Mesothelial cell of epicardium (in vitro differentiated cells): ENCODE measurements around the gene KCTD4. TPM values are rescaled to one million over a fixed set of nuclear protein-coding genes. Genes with fewer than 3 reads are reported as not detected.

ENCODE experiments used
- DNase-seq, 2 experiments: peaks; one replicate each; pipeline ENCODE4 v3.0.0; 2021; ENCODE audit warnings: low spot score in 2 of 2; ENCODE audit not compliant: unreplicated experiment in 2 of 2
- H3K27ac Mint-ChIP-seq: 2 replicates; pipeline ENCODE4 v1.8.0; 2021; ENCODE audit warnings: mixed read lengths
- H3K27me3 Mint-ChIP-seq: 2 replicates; pipeline ENCODE4 v1.8.0; 2021; ENCODE audit warnings: low read depth, mixed read lengths
- H3K36me3 Mint-ChIP-seq: 2 replicates; pipeline ENCODE4 v1.8.0; 2021; ENCODE audit warnings: mixed read lengths
- H3K4me1 Mint-ChIP-seq: 2 replicates; pipeline ENCODE4 v1.8.0; 2021; ENCODE audit warnings: mixed read lengths
- H3K4me3 Mint-ChIP-seq: 2 replicates; pipeline ENCODE4 v1.8.0; 2021; ENCODE audit warnings: mild to moderate bottlenecking, moderate library complexity, mixed read lengths
- H3K9me3 Mint-ChIP-seq: 2 replicates; pipeline ENCODE4 v1.8.0; 2021; ENCODE audit warnings: mixed read lengths
- CTCF ChIP-seq: fragments of 200-600 bp; sonication (generic); IDR thresholded peaks from one replicate; pipeline ENCODE4 v1.5.0; 2021; ENCODE audit warnings: antibody characterized with exemption; ENCODE audit not compliant: unreplicated experiment
- total RNA-seq: library from RNA; stranded (reverse); gene quantifications from 3 replicates; pipeline ENCODE4 v1.2.1, GENCODE V29; 2021

KCTD4 gene
- total RNA-seq, 1 donor from 2014 or later = not detected

GRCh38 chr13:45162821-45163220, 38.0 kb downstream of the KCTD4 start:
- Mint-ChIP-seq H3K9me3 (no peaks in the 10 kb centered on the region), H3K4me3 (no peak overlapping the region), H3K4me1 (no peaks in the 10 kb centered on the region), H3K27me3 (no peaks in the 10 kb centered on the region), H3K36me3 (peaks cover 25% of the 10 kb centered on the region), H3K27ac (no peak overlapping the region)
- no peak for TF ChIP-seq CTCF
- DNase-seq = no peak

- H3K4me1 Mint-ChIP-seq = peaks cover under 1% of the 10 kb centered on the region
- peaks cover 28% of the 10 kb centered on the region for H3K36me3 Mint-ChIP-seq
- no peak overlapping the region for H3K4me3 Mint-ChIP-seq
- H3K9me3 Mint-ChIP-seq = no peaks in the 10 kb centered on the region
- TF ChIP-seq CTCF = no peak
- H3K27ac Mint-ChIP-seq = no peak overlapping the region
- no peaks in the 10 kb centered on the region for H3K27me3 Mint-ChIP-seq
- DNase-seq = no peak
Measured at GRCh38 chr13:45162194-45162593, 38.7 kb downstream of the KCTD4 start.

GRCh38 chr13:45156565-45157361, 44.1 kb downstream of the KCTD4 start:
- Mint-ChIP-seq H3K27me3 (no peaks in the 10 kb centered on the region), H3K36me3 (peaks cover 40% of the 10 kb centered on the region), H3K27ac (peak overlapping the region; percentile 23), H3K9me3 (no peaks in the 10 kb centered on the region), H3K4me1 (peaks cover 10% of the 10 kb centered on the region), H3K4me3 (no peak overlapping the region)
- TF ChIP-seq CTCF = no peak
- DNase-seq = no peak

GRCh38 chr13:45149964-45150363, 50.9 kb downstream of the KCTD4 start:
- Mint-ChIP-seq H3K4me1 (peaks cover 1% of the 10 kb centered on the region), H3K27me3 (no peaks in the 10 kb centered on the region), H3K4me3 (no peak overlapping the region), H3K36me3 (peaks cover 11% of the 10 kb centered on the region), H3K27ac (no peak overlapping the region), H3K9me3 (no peaks in the 10 kb centered on the region)
- no peak for TF ChIP-seq CTCF
- no peak for DNase-seq

GRCh38 chr13:45143346-45143751, 57.5 kb downstream of the KCTD4 start:
- H3K36me3 Mint-ChIP-seq = peaks cover 9% of the 10 kb centered on the region
- peak overlapping the region; percentile 35 for H3K27ac Mint-ChIP-seq
- no peaks in the 10 kb centered on the region for H3K9me3 Mint-ChIP-seq
- H3K4me3 Mint-ChIP-seq = no peak overlapping the region
- no peak for TF ChIP-seq CTCF
- DNase-seq = no peak
- no peaks in the 10 kb centered on the region for H3K27me3 Mint-ChIP-seq
- H3K4me1 Mint-ChIP-seq = peaks cover 13% of the 10 kb centered on the region

Other genes starting within 250 kb of the KCTD4 start
- 9.5 to 10.6 TPM (median 9.9 TPM) in 3 replicates for gene NUFIP1, start 211.6 kb downstream of the KCTD4 start, total RNA-seq
- 33.6 to 35.0 TPM (median 33.7 TPM) in 3 replicates for gene GPALPP1, start 211.5 kb downstream of the KCTD4 start, total RNA-seq
- gene GTF2F2, start 80.5 kb downstream of the KCTD4 start, total RNA-seq = 19.9 to 21.4 TPM (median 20.7 TPM) in 3 replicates
- 2,772 to 2,964 TPM (median 2,883 TPM) in 3 replicates for gene TPT1, start 140.1 kb upstream of the KCTD4 start, total RNA-seq
- 8.8 to 13.9 TPM (median 12.2 TPM) in 3 replicates for gene SLC25A30, start 217.3 kb upstream of the KCTD4 start, total RNA-seq